ENCODE measurements around the gene TRMU. TPM values are rescaled to one million over a fixed set of nuclear protein-coding genes. Genes with fewer than 3 reads are reported as not detected.

TRMU gene
- total and polyA plus RNA-seq, 2 experiments from 2014 or later = 38.0 to 40.9 TPM

DNA sequence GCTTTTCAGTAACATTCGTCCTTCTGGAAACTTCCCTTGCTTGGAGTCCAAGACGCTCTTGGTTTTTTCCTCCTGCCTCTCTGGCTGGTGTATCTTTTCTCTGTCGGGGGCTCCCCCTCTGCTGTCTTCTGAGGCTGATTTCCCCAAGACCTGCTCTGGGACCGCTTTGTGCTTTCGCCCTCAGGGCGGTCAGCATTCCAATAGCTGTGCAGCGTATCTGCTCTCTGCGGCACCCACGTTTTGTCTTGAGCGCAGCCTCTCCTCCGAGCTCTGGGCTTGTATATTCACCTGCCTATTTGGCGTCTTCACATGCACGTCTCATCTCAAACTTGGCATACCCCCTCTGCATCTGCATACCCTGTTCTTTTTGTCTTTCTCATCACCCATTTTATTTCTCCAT is 36.4 kb upstream of the TRMU start:
- no peaks in the 10 kb centered on the region for H3K9me2 ChIP-seq (replicated peaks; ENCODE audit: insufficient read depth)
- 97% methylated on average over 13 of the region's 13 CpGs for WGBS (ENCODE audit: low lambda C conversion rate, missing lambda C conversion rate)
- H3K4me1 ChIP-seq (ENCODE audit: insufficient read depth) = peaks cover 8% of the 10 kb centered on the region
- H3K79me2 ChIP-seq = peaks cover 44% of the 10 kb centered on the region
- no peak overlapping the region for H3K4me3 ChIP-seq
- H3K36me3 ChIP-seq (replicated peaks; ENCODE audit: insufficient read depth, low read depth) = no peaks in the 10 kb centered on the region
- H2AFZ ChIP-seq = no peak overlapping the region
- no peaks in the 10 kb centered on the region for H3K9me3 ChIP-seq (ENCODE audit: low read depth)
- TF ChIP-seq EZH2 (IDR thresholded peaks at IDR 0.05; ENCODE audit: borderline replicate concordance) = no peak
- TF ChIP-seq, protein P1, sequence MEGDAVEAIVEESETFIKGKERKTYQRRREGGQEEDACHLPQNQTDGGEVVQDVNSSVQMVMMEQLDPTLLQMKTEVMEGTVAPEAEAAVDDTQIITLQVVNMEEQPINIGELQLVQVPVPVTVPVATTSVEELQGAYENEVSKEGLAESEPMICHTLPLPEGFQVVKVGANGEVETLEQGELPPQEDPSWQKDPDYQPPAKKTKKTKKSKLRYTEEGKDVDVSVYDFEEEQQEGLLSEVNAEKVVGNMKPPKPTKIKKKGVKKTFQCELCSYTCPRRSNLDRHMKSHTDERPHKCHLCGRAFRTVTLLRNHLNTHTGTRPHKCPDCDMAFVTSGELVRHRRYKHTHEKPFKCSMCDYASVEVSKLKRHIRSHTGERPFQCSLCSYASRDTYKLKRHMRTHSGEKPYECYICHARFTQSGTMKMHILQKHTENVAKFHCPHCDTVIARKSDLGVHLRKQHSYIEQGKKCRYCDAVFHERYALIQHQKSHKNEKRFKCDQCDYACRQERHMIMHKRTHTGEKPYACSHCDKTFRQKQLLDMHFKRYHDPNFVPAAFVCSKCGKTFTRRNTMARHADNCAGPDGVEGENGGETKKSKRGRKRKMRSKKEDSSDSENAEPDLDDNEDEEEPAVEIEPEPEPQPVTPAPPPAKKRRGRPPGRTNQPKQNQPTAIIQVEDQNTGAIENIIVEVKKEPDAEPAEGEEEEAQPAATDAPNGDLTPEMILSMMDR (IDR thresholded peaks at IDR 0.05; ENCODE audit: poor library complexity) = no peak
- no peak for TF ChIP-seq EZH2phosphoT487 (IDR thresholded peaks at IDR 0.05; ENCODE audit: low read depth, severe bottlenecking, unreplicated experiment)
- no peaks in the 10 kb centered on the region for H4K20me1 ChIP-seq (ENCODE audit: insufficient read depth, poor library complexity, severe bottlenecking)
- no peak overlapping the region for H3K27ac ChIP-seq
- no peak overlapping the region for H3K4me2 ChIP-seq
- no peaks in the 10 kb centered on the region for H3K27me3 ChIP-seq
- no peak for DNase-seq (ENCODE audit: low spot score)

DNA sequence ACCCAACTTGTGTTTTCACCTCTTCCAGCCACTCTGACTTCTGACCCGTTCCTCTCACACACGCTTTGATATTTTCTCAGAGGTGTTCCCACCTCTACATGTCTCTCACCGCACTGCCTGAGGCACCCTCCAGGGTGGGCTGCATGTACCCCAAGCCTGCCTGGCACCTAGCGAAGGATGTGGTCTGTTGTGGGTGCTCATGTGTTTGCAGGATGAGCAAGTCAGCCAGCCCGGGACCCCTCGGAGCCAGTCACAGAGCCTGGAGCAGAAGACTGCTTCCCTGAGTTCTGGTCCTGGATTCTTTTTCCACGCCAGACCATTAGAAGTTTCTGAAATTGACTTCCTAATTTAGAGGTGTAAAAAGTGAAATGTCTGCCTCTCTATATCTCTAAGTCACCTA is 35.0 kb upstream of the TRMU start:
- Histone ChIP-seq H3K4me3 (no peak overlapping the region), H3K36me3 (replicated peaks; ENCODE audit: insufficient read depth, low read depth) (no peaks in the 10 kb centered on the region), H3K27ac (no peak overlapping the region), H3K79me2 (peaks cover 56% of the 10 kb centered on the region), H4K20me1 (ENCODE audit: insufficient read depth, poor library complexity, severe bottlenecking) (no peaks in the 10 kb centered on the region), H3K9me2 (replicated peaks; ENCODE audit: insufficient read depth) (no peaks in the 10 kb centered on the region), H3K9me3 (ENCODE audit: low read depth) (no peaks in the 10 kb centered on the region), H3K27me3 (no peaks in the 10 kb centered on the region), H3K4me1 (ENCODE audit: insufficient read depth) (peaks cover 6% of the 10 kb centered on the region), H3K4me2 (no peak overlapping the region), H2AFZ (no peak overlapping the region)
- TF ChIP-seq, protein P1 (IDR thresholded peaks at IDR 0.05; ENCODE audit: poor library complexity) = no peak
- TF ChIP-seq EZH2 (IDR thresholded peaks at IDR 0.05; ENCODE audit: borderline replicate concordance) (no peak), EZH2phosphoT487 (IDR thresholded peaks at IDR 0.05; ENCODE audit: low read depth, severe bottlenecking, unreplicated experiment) (no peak)
- WGBS (ENCODE audit: low lambda C conversion rate, missing lambda C conversion rate) = 94% methylated on average over 7 of the region's 7 CpGs
- no peak for DNase-seq (ENCODE audit: low spot score)

DNA sequence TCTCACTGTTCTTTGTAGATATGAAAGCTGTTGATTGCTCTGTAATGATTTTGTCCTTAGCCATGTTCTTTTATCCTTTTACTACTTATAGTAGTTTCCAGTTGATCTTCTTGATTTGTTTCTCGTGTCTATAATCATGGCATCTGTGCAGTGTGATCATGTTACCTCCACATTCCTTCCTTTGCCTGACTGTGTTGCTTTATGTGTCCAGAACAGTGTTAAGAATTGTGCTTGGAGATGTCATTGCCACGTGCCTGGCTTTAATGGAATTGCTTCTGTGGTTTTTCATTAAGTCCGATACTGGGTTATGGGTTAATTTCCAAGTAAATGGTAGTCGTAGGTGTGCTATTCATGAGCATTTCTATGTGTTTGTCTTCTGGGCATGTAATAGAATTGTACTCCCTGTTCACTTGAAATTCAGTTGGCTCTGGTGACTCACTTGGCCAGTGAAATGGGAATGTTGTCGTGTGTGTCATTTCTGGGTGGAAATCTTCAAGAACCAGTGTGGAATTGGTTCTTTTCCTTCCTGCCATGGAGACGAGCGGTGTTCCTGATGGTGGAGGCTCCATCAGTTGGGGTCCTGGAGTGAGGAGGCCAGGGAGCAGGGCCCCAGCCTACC is 32.1 kb upstream of the TRMU start:
- Histone ChIP-seq H4K20me1 (ENCODE audit: insufficient read depth, poor library complexity, severe bottlenecking) (no peaks in the 10 kb centered on the region), H3K4me3 (no peak overlapping the region), H3K79me2 (peaks cover 71% of the 10 kb centered on the region), H3K4me2 (no peak overlapping the region), H3K36me3 (replicated peaks; ENCODE audit: insufficient read depth, low read depth) (no peaks in the 10 kb centered on the region), H3K9me2 (replicated peaks; ENCODE audit: insufficient read depth) (no peaks in the 10 kb centered on the region), H3K27me3 (no peaks in the 10 kb centered on the region), H3K4me1 (ENCODE audit: insufficient read depth) (no peaks in the 10 kb centered on the region), H2AFZ (no peak overlapping the region), H3K9me3 (ENCODE audit: low read depth) (no peaks in the 10 kb centered on the region), H3K27ac (no peak overlapping the region)
- TF ChIP-seq, protein P1 (IDR thresholded peaks at IDR 0.05; ENCODE audit: poor library complexity) = no peak
- no peak for TF ChIP-seq EZH2 (IDR thresholded peaks at IDR 0.05; ENCODE audit: borderline replicate concordance)
- no peak for TF ChIP-seq EZH2phosphoT487 (IDR thresholded peaks at IDR 0.05; ENCODE audit: low read depth, severe bottlenecking, unreplicated experiment)
- WGBS (ENCODE audit: low lambda C conversion rate, missing lambda C conversion rate) = 94% methylated on average over 7 of the region's 7 CpGs
- DNase-seq (ENCODE audit: low spot score) = no peak

All from hepatocyte (in vitro differentiated cells).